ENCODE measurements around the gene OPRL1. TPM values are rescaled to one million over a fixed set of nuclear protein-coding genes. Genes with fewer than 3 reads are reported as not detected.

OPRL1 gene
- total RNA-seq, 2 donors from 2014 or later: 1.5 to 2.9 TPM

GRCh38 chr20:64042054-64042781 is 37.7 kb upstream of the OPRL1 start:
- 3% methylated on average over 35 of the region's 55 CpGs for WGBS
- H3K9me3 ChIP-seq: no peaks in the 10 kb centered on the region
- TF ChIP-seq, protein P1, sequence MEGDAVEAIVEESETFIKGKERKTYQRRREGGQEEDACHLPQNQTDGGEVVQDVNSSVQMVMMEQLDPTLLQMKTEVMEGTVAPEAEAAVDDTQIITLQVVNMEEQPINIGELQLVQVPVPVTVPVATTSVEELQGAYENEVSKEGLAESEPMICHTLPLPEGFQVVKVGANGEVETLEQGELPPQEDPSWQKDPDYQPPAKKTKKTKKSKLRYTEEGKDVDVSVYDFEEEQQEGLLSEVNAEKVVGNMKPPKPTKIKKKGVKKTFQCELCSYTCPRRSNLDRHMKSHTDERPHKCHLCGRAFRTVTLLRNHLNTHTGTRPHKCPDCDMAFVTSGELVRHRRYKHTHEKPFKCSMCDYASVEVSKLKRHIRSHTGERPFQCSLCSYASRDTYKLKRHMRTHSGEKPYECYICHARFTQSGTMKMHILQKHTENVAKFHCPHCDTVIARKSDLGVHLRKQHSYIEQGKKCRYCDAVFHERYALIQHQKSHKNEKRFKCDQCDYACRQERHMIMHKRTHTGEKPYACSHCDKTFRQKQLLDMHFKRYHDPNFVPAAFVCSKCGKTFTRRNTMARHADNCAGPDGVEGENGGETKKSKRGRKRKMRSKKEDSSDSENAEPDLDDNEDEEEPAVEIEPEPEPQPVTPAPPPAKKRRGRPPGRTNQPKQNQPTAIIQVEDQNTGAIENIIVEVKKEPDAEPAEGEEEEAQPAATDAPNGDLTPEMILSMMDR (IDR thresholded peaks at IDR 0.05): no peak
- no peak for TF ChIP-seq POLR2A (IDR thresholded peaks at IDR 0.05)
- peaks cover 3% of the 10 kb centered on the region for H3K4me1 ChIP-seq (replicated peaks)
- no peaks in the 10 kb centered on the region for H3K36me3 ChIP-seq
- no peak for DNase-seq (ENCODE audit: low spot score)
- peak overlapping the region in 1 of 2 donors; percentile 14 for H3K27ac ChIP-seq
- H3K27me3 ChIP-seq (replicated peaks; ENCODE audit: insufficient read depth): no peaks in the 10 kb centered on the region
- intact Hi-C loops (cut with DNase I): no loop called here
- peak overlapping the region; percentile 25 to 39 for H3K4me3 ChIP-seq

DNA sequence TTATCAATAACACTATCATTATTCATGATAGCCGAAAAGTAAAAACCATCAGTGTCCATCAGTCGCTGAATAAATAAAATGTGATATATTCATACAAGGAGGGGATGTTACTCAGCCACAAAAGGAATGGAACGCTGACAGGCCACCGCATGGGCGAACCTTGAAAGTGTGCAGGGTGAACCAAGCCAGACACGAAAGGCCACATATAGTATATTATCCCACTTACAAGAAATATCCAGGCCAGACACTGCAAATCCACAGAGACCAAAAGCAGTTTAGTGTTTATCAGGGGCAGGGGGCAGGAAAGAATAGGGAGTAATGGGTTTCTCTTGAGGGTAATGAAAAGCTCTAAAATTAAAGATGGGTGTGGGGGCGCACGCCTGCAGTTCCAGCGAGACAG is 36.1 kb upstream of the OPRL1 start:
- DNase-seq (ENCODE audit: low spot score): no peak
- no peaks in the 10 kb centered on the region for H3K9me3 ChIP-seq
- H3K27me3 ChIP-seq (replicated peaks; ENCODE audit: insufficient read depth): peaks cover 3% of the 10 kb centered on the region

GRCh38 chr20:64044484-64045247 is 35.2 kb upstream of the OPRL1 start:
- peaks cover 3% of the 10 kb centered on the region for H3K4me1 ChIP-seq (replicated peaks)
- DNase-seq (ENCODE audit: low spot score): no peak
- H3K36me3 ChIP-seq: no peaks in the 10 kb centered on the region
- H3K27me3 ChIP-seq (replicated peaks; ENCODE audit: insufficient read depth): peaks cover 3% of the 10 kb centered on the region
- TF ChIP-seq POLR2AphosphoS5 (IDR thresholded peaks at IDR 0.05) (no peak), POLR2A (IDR thresholded peaks at IDR 0.05) (no peak)
- TF ChIP-seq, protein P1 (IDR thresholded peaks at IDR 0.05): no peak
- no peak overlapping the region for H3K4me3 ChIP-seq
- WGBS: 57% methylated on average over 10 of the region's 14 CpGs
- H3K27ac ChIP-seq: no peak overlapping the region
- intact Hi-C loops (cut with DNase I): no loop called here
- H3K9me3 ChIP-seq: no peaks in the 10 kb centered on the region

More for the DNA sequence above, 36.1 kb upstream of the OPRL1 start:
- TF ChIP-seq, protein P1 (IDR thresholded peaks at IDR 0.05): no peak
- no peak for TF ChIP-seq POLR2AphosphoS5 (IDR thresholded peaks at IDR 0.05)
- no peak for TF ChIP-seq POLR2A (IDR thresholded peaks at IDR 0.05)
- WGBS: 88% methylated on average over 9 of the region's 9 CpGs
- H3K4me3 ChIP-seq: no peak overlapping the region
- peaks cover 3% of the 10 kb centered on the region for H3K4me1 ChIP-seq (replicated peaks)
- no peaks in the 10 kb centered on the region for H3K36me3 ChIP-seq
- no peak overlapping the region for H3K27ac ChIP-seq
- intact Hi-C loops (cut with DNase I): no loop called here

GRCh38 chr20:64045346-64046011 is 34.4 kb upstream of the OPRL1 start:
- 62% methylated on average over 11 of the region's 11 CpGs for WGBS
- H3K27me3 ChIP-seq (replicated peaks; ENCODE audit: insufficient read depth): peaks cover 8% of the 10 kb centered on the region
- H3K4me1 ChIP-seq (replicated peaks): peaks cover 3% of the 10 kb centered on the region
- H3K4me3 ChIP-seq: no peak overlapping the region
- H3K36me3 ChIP-seq: no peaks in the 10 kb centered on the region
- TF ChIP-seq POLR2A (IDR thresholded peaks at IDR 0.05) (no peak), POLR2AphosphoS5 (IDR thresholded peaks at IDR 0.05) (no peak)
- TF ChIP-seq, protein P1 (IDR thresholded peaks at IDR 0.05): no peak
- intact Hi-C loops (cut with DNase I): no loop called here
- no peak for DNase-seq (ENCODE audit: low spot score)
- H3K27ac ChIP-seq: no peak overlapping the region
- no peaks in the 10 kb centered on the region for H3K9me3 ChIP-seq
